GM23248 (cell line): ENCODE data around the gene DARS1.

Experiments
- EZH2 ChIP-seq: fragments of 200-600 bp; sonication (generic); IDR thresholded peaks from 2 replicates; pipeline ENCODE4 v1.6.1; 2018; ENCODE audit warnings: antibody characterized with exemption, mild to moderate bottlenecking; ENCODE audit not compliant: insufficient read depth, poor library complexity, severe bottlenecking
- EZH2phosphoT487 ChIP-seq: fragments of 200-600 bp; sonication (generic); IDR thresholded peaks from 2 replicates; pipeline ENCODE4 v1.6.1; 2018; ENCODE audit warnings: antibody characterized with exemption, moderate library complexity, mild to moderate bottlenecking, low read depth; ENCODE audit not compliant: insufficient read depth

DNA sequence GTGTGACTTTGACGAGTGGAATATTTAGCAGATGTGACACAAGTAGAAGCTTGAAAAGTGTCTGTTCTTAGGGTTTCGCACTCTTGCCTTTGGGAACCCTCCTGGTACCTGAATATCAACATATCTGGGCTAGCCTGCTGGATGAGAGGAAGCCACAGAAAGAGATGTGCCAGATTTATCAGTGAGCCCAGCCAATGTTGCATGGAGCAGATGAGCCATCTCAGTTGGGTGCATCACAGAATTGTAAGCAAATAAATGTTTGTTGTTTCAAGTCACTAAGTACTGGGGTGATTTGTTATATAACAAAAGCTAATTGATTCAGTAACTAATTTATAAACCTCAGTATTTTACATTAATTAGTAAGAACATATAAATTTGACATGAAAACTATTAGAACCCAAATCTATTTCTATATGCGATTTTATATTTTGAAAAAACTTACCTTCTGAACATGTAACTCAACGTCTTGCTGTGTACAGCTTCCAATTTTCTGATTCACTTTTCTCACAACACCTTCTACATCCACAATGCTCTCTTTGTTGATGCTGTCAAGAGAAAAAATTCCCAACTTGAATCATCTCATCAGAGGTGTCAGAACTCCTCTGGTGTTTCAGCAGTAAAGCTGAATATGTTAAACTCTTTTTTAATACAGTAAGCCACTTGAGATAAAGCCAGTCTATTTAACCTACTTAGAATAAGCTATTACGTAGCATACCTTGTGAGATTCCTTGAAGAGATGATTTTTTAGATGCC, 42.3 kb downstream of the DARS1 start:
- TF ChIP-seq EZH2 (no peak), EZH2phosphoT487 (no peak)
